Subcutaneous adipose tissue (tissue), 4 donors: ENCODE measurements around the gene ATP6V0A4. TPM values are rescaled to one million over a fixed set of nuclear protein-coding genes. Genes with fewer than 3 reads are reported as not detected.

Experiments
- total RNA-seq, 4 donors: library from RNA; depleted of rRNA; stranded (reverse); fragments of >200 nt; gene quantifications; one replicate each; pipeline ENCODE4 v1.1.0, GENCODE V29; 2016
- TF ChIP-seq, protein P1 (sequence below): fragments of 450-650 bp; IDR thresholded peaks from one replicate; pipeline ENCODE4 v1.5.1; 2016; ENCODE audit warnings: low read depth, mild to moderate bottlenecking, control low read depth, antibody characterized with exemption, moderate library complexity

ATP6V0A4 gene
- total RNA-seq, 4 donors from 2014 or later, result not detected

DNA sequence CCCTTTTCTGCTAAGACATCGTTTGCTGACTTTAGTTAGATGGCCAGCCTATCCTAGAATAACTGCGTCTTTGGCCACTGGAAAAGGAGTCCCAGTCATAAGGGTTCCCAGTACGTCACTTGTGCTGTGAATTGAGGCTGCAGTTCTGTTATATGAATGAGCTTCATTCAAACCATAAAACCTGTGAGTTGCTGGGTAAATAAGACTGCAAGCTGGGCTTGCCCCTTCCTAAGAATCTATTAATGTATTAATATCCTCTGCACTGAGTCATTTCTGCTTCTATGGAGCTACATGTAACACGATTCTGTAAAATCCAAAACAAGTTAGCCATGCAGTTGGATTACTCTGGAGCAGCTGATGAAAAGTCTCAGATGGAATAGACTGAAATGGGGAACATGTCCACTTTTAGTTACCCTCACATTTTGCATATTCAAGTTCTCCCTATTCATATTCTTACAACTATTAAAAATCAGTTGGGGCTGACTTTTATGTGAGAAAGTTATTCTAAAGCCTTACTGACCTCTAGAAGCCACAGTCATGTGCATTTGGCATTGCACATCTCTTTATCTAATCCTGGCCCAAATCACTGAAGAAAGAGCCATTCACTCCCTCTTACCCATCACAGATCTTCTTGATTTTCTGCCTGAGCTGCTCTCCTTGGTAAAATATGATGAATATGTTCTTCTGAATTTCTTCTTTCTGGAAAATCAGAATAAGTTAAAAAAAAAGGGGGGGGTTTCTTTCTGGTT, 42.0 kb downstream of the ATP6V0A4 start:
- TF ChIP-seq, protein P1, sequence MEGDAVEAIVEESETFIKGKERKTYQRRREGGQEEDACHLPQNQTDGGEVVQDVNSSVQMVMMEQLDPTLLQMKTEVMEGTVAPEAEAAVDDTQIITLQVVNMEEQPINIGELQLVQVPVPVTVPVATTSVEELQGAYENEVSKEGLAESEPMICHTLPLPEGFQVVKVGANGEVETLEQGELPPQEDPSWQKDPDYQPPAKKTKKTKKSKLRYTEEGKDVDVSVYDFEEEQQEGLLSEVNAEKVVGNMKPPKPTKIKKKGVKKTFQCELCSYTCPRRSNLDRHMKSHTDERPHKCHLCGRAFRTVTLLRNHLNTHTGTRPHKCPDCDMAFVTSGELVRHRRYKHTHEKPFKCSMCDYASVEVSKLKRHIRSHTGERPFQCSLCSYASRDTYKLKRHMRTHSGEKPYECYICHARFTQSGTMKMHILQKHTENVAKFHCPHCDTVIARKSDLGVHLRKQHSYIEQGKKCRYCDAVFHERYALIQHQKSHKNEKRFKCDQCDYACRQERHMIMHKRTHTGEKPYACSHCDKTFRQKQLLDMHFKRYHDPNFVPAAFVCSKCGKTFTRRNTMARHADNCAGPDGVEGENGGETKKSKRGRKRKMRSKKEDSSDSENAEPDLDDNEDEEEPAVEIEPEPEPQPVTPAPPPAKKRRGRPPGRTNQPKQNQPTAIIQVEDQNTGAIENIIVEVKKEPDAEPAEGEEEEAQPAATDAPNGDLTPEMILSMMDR, result no peak

GRCh38 chr7:138755331-138755747, 42.7 kb downstream of the ATP6V0A4 start:
- TF ChIP-seq, protein P1, result no peak

GRCh38 chr7:138753610-138754009, 44.4 kb downstream of the ATP6V0A4 start:
- TF ChIP-seq, protein P1, result no peak

DNA sequence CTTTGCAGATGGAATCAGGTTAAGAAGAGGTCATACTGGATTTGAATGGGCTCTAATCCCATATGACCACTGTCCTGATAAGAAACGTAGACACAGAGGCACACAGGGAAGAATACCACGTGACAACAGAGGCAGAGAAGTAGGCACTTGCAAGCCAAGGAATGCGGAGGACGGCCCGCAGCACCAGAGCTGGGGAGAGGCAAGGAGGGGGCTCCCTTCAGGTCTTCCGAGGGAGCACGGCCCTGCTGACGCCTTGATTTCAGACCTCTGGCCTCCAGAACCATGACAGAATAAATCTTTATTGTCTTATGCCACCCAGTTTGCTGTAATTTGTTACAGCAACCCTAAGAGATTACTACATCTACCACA, 44.9 kb downstream of the ATP6V0A4 start:
- TF ChIP-seq, protein P1, result no peak

GRCh38 chr7:138752518-138753149, 45.4 kb downstream of the ATP6V0A4 start:
- TF ChIP-seq, protein P1, result no peak

- TF ChIP-seq, protein P1, result no peak
Observed at GRCh38 chr7:138750901-138751464, 47.0 kb downstream of the ATP6V0A4 start.

DNA sequence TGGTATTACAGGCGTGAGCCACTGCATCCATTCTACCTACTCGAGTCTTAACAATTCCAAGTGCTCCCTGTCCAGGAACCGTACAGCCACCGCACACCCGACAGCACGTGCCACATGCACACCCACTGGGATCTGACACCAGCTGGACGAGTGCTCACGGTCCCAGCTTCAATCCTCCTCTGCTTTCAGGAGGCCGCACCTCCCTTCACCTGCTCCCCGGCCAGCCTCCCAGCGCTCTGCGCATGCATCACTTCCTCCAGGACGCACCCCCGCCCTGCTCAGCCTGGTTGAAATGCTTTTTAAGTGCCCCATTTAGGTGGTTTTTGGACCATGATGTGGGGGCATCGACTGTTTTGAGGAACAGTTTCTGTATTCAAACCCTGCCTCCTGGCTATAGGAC, 47.5 kb downstream of the ATP6V0A4 start:
- TF ChIP-seq, protein P1, result no peak
